Gastroesophageal sphincter (tissue), 4 donors: ENCODE results near the gene DYNC2H1. TPM values are rescaled to one million over a fixed set of nuclear protein-coding genes. Genes with fewer than 3 reads are reported as not detected.

ENCODE experiments used
- ATAC-seq: fragments of 150-250 bp; one replicate; pipeline ENCODE4 v1.9.1; 2016; ENCODE audit warnings: mild to moderate bottlenecking, moderate library complexity
- H3K27ac ChIP-seq, 4 donors: fragments of 200-600 bp; sonication (generic) in 3 of 4; 1 replicate in 3 of 4; 2 replicates in 1 of 4; pipeline ENCODE4 v1.5.1; 2016 to 2019
- H3K27me3 ChIP-seq: fragments of 200-600 bp; sonication (generic); one replicate; pipeline ENCODE4 v1.5.1; 2019
- H3K36me3 ChIP-seq, 2 donors: fragments of 200-600 bp; sonication (generic); one replicate each; pipeline ENCODE4 v1.5.1; 2019; ENCODE audit warnings: control low read depth in 1 of 2
- H3K4me1 ChIP-seq, 3 donors: fragments of 200-600 bp; sonication (generic); 1 replicate in 2 of 3; 2 replicates in 1 of 3; pipeline ENCODE4 v1.5.1; 2016 to 2019; ENCODE audit warnings: control low read depth in 2 of 3
- H3K4me3 ChIP-seq, 2 donors: fragments of 200-600 bp; sonication (generic); one replicate each; pipeline ENCODE4 v1.5.1; 2019; ENCODE audit warnings: mild to moderate bottlenecking in 1 of 2, moderate library complexity in 1 of 2
- H3K9me3 ChIP-seq, 3 donors: fragments of 200-600 bp; sonication (generic); one replicate each; pipeline ENCODE4 v1.5.1; 2017 to 2019; ENCODE audit warnings: control low read depth in 2 of 3
- CTCF ChIP-seq, 4 experiments: fragments of 200-600 bp in 2 of 4; fragments of 450-650 bp in 2 of 4; sonication (generic) in 1 of 4; IDR thresholded peaks; one replicate each; pipeline ENCODE4 v1.5.1; 2017 to 2019; ENCODE audit warnings: antibody characterized with exemption in 4 of 4, mild to moderate bottlenecking in 2 of 4, moderate library complexity in 2 of 4
- EP300 ChIP-seq: sonication (generic); formaldehyde crosslinking; IDR thresholded peaks from one replicate; pipeline ENCODE4 v1.6.1; 2017; ENCODE audit warnings: antibody characterized with exemption, mild to moderate bottlenecking
- POLR2A ChIP-seq, 2 donors: fragments of 450-650 bp; IDR thresholded peaks; one replicate each; pipeline ENCODE4 v1.6.1; 2017; ENCODE audit warnings: antibody characterized with exemption in 2 of 2, mild to moderate bottlenecking in 2 of 2, moderate library complexity in 1 of 2
- POLR2AphosphoS5 ChIP-seq: sonication (generic); formaldehyde crosslinking; IDR thresholded peaks from one replicate; pipeline ENCODE4 v1.6.1; 2017; ENCODE audit warnings: antibody characterized with exemption
- WGBS, 2 donors: methylation state at CpG; one replicate each; pipeline ENCODE4 v1.1.5; 2018; ENCODE audit warnings: low coverage in 1 of 2; 5-methylcytosine and 5-hydroxymethylcytosine counted together
- total RNA-seq, 4 donors: library from RNA; depleted of rRNA; stranded (reverse); fragments of >200 nt; gene quantifications; one replicate each; pipeline ENCODE4 v1.1.0, GENCODE V29; 2016

The DYNC2H1 gene
- total RNA-seq, 4 donors from 2014 or later, result 11.5 to 26.7 (median 18.1) TPM

GRCh38 chr11:103109818-103110388 is 677 bp downstream of the DYNC2H1 start:
- peak overlapping the region; percentile 76 to 95 for H3K4me3 ChIP-seq
- ATAC-seq, result no peak
- 17 to 33% methylated on average over 11 to 21 of the region's 26 CpGs for WGBS, 2 donors
- peaks cover 0 to 8% of the 10 kb centered on the region in 2 donors for H3K36me3 ChIP-seq
- H3K9me3 ChIP-seq, result no peaks in the 10 kb centered on the region
- no peaks in the 10 kb centered on the region for H3K27me3 ChIP-seq
- H3K27ac ChIP-seq, result peak overlapping the region in 3 of 4 donors; percentile 76 to 83 (median 77)
- H3K4me1 ChIP-seq, result peaks cover 0 to 35% (median 0%) of the 10 kb centered on the region in 3 donors
- TF ChIP-seq CTCF (IDR thresholded peaks at IDR 0.05), result no peak
- no peak for TF ChIP-seq POLR2A (IDR thresholded peaks at IDR 0.05)
- no peak for TF ChIP-seq POLR2AphosphoS5
- no peak for TF ChIP-seq EP300

GRCh38 chr11:103110391-103110790 is 1.2 kb downstream of the DYNC2H1 start:
- Histone ChIP-seq H3K4me1 (peaks cover 0 to 35% (median 0%) of the 10 kb centered on the region in 3 donors), H3K9me3 (no peaks in the 10 kb centered on the region), H3K36me3 (peaks cover 0 to 12% of the 10 kb centered on the region in 2 donors), H3K4me3 (peak overlapping the region; percentile 76 to 95), H3K27ac (peak overlapping the region in 1 of 4 donors; percentile 83), H3K27me3 (no peaks in the 10 kb centered on the region)
- no peak for ATAC-seq
- TF ChIP-seq POLR2A (IDR thresholded peaks at IDR 0.05) (no peak), EP300 (no peak)

GRCh38 chr11:103111400-103111799 is 2.2 kb downstream of the DYNC2H1 start:
- ATAC-seq, result no peak
- whole genome bisulfite sequencing, 2 donors, result 87 to 90% methylated on average over 4 to 5 of the region's 5 CpGs

GRCh38 chr11:103112364-103112763 is 3.1 kb downstream of the DYNC2H1 start:
- Histone ChIP-seq H3K27me3 (no peaks in the 10 kb centered on the region), H3K4me3 (no peak overlapping the region), H3K36me3 (peaks cover 0 to 14% of the 10 kb centered on the region in 2 donors), H3K9me3 (no peaks in the 10 kb centered on the region), H3K4me1 (peaks cover 0 to 35% (median 0%) of the 10 kb centered on the region in 3 donors), H3K27ac (no peak overlapping the region)
- no peak for ATAC-seq
- TF ChIP-seq POLR2AphosphoS5 (no peak), CTCF (IDR thresholded peaks at IDR 0.05) (no peak), EP300 (no peak), POLR2A (IDR thresholded peaks at IDR 0.05) (no peak)
- 38 to 82% methylated on average over 1 of the region's 1 CpG for WGBS, 2 donors

More at GRCh38 chr11:103111400-103111799, 2.2 kb downstream of the DYNC2H1 start:
- no peak for TF ChIP-seq EP300
- TF ChIP-seq POLR2A (IDR thresholded peaks at IDR 0.05), result no peak
- no peak for TF ChIP-seq CTCF (IDR thresholded peaks at IDR 0.05)
- no peak for TF ChIP-seq POLR2AphosphoS5
- H3K4me3 ChIP-seq, result no peak overlapping the region
- H3K27me3 ChIP-seq, result no peaks in the 10 kb centered on the region
- H3K9me3 ChIP-seq, result no peaks in the 10 kb centered on the region
- peaks cover 0 to 35% (median 0%) of the 10 kb centered on the region in 3 donors for H3K4me1 ChIP-seq
- peaks cover 0 to 14% of the 10 kb centered on the region in 2 donors for H3K36me3 ChIP-seq
- no peak overlapping the region for H3K27ac ChIP-seq

GRCh38 chr11:103114836-103115235 is 5.6 kb downstream of the DYNC2H1 start:
- Histone ChIP-seq H3K4me1 (peaks cover 0 to 25% (median 0%) of the 10 kb centered on the region in 3 donors), H3K27me3 (no peaks in the 10 kb centered on the region), H3K36me3 (peaks cover 0 to 29% of the 10 kb centered on the region in 2 donors), H3K4me3 (no peak overlapping the region), H3K27ac (no peak overlapping the region), H3K9me3 (no peaks in the 10 kb centered on the region)
- ATAC-seq, result no peak
- no peak for TF ChIP-seq CTCF (IDR thresholded peaks at IDR 0.05)
- TF ChIP-seq POLR2AphosphoS5, result no peak
- no peak for TF ChIP-seq EP300
- TF ChIP-seq POLR2A (IDR thresholded peaks at IDR 0.05), result no peak
- WGBS, 2 donors, result 93 to 94% methylated on average over 4 of the region's 4 CpGs
